Stimulated activated CD4-positive, alpha-beta T cell treated with anti-CD3 and anti-CD28 coated beads, Interleukin-1b, Interleukin-23, amount 100 ng/mL, for 48 hours (primary cell): Measurements from ENCODE around the gene DHRS9.

Source experiments
- DNase-seq: peaks from one replicate; pipeline ENCODE4 v3.0.0-alpha.2; 2020

DHRS9 gene

DNA sequence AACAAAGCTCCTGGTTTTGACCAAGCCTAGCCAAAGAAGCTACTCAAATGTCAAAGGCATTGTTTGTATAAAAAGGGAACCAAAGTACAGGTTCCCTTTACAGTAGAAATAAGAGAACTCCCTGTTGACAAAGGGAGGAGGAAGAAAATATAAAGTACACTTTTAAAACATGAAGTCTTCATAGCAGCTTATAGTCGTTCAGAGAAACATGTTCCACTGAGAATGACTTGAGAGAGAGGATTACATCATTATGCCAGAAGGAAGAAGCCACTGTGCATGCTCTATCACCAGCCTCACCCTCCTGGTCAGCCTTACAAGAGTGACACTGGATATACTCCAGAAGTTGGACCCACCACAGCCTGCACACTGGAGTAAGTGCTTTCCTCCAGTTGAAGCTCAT, 2.5 kb upstream of the DHRS9 start:
- DNase-seq, result no peak

DNA sequence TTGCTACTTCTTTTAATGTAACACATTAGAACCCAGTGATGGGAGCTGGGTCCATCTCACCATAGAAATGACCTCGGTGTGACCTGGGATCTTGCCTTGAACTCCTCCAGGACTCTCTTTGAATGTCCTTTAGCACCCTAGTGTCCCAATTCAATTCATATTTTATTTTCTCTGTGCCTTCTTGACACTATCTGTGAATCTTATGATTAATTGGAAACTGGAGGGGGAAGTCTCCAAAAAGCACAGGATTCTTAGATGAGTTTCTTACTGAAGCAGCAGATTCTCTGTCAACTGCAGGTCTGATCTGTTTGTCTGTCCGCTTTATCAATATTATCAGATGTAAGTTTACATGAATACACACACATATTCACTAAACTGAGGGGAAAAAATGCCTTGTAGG, 470 bp downstream of the DHRS9 start:
- no peak for DNase-seq

DNA sequence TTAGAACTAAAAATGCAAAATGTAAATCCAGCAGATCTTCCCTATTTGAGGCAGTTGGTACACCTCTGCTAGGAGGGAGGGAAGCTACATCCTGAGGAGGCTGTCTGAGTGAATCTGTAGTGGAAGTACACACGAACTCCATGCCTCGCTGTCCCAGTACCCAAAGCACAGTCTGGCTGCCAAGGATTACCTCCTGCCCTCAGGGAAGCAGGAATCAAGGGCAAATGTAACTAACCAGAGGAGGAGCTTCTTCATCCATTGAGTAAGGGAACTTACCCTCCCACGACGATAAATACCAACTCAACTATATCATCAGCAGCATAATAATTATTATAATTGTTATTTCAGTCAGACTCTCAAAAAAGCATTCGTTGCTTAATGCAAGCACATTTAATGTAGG, 2.1 kb downstream of the DHRS9 start:
- no peak for DNase-seq

DNA sequence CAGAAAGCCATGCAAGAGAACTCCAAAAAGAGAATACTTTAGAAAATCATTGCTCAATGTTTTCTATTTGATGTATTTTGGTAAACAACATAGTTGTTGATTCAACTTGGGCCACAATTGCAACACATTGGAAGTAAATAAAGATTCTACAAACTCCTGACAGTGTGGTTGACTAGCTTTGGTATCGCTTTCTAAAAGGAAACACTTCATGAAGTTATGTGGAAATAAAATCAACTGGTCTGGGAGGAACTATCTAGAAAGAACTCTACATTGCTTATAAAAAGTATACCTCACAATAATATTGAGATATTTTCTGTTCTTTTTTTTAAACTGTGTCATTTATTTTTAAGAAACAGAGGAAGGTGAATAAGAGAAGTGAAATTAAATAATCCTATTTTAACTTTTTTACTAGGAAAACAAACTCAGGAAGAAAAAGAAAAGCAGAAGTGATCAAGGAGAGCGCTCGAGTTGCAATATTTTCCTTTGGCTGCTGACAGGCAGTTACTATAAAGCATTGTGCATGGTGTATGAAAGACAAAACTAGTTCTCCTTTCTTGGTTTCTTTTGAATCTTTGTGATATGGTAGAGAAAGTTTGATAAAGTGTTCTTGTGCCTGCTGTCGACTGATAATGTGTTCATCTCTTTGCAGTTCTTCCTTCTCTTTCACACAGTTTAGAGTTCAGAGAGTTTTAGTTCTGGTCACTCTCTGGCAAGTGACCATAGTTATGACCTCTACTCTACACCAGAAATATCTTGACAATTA, 3.0 kb downstream of the DHRS9 start:
- no peak for DNase-seq

DNA sequence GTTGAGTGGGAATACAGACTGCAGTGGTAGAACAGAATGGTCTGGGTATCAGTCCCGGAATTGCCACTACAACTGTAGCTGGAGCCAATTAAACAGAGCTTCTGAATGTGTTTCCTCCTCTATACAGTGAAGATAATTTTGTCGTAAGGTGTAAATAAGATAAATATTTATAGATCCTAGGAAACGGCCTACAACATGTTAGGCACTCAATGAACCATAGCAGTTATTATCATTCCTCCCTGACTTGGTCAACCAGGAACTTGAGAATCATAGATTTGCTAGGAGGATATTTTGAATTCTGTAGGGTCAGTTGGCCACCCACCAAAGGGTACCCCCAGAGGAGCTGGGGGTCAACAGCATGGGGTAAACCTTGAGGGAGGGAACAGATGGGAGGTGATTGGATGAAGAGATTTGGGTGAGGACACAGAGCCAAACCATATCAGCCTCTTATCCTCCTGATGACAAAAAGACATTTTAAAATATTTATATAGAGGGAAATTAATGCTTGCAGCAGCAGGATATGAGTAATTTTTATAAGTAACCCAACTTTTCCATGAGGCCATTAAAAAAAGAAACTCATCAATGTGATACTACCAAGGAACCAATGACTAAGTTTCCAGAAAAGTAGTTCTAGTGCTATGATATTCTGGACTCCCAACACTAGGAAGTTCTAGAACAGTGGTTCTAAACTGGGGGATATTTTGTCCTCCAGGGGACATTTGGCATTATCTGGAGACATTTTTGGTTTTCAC, 4.0 kb downstream of the DHRS9 start:
- DNase-seq, result no peak

DNA sequence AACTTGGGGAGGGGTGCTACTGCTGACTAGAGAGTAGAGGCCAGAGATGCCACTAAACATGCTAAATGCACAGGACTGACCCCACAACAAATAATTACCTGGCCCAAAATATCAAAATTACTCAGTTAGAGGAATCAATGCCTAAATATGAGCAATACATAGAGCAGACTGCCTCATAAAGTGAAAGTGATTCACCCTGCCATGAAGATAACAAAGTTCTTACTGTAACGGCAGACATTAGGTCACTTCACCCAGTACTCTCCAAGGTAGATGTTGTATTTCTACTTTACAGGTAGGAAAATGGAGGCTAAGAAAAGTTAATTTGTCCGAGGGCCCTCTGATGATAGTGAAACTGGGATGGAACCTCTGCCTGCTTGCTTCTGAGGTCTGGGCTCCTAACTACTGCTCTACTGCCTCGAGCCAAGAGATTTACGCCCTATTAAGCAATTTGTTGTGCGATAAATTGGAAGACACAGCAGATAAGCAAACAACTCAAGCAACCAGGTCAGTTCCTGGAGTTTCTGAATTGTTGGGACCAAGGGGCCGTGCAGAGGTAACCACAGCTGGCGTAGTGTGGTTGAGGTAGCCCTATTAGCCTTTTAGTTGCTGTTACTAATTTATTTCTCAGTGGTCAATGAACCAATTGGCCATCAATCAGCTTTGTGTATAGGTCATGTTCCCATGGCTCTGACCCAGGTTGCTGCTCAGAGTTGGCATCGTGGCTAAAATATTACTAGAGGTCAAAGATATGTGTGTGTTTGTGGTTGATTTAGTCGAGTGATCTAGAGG, 4.8 kb downstream of the DHRS9 start:
- DNase-seq, result no peak

DNA sequence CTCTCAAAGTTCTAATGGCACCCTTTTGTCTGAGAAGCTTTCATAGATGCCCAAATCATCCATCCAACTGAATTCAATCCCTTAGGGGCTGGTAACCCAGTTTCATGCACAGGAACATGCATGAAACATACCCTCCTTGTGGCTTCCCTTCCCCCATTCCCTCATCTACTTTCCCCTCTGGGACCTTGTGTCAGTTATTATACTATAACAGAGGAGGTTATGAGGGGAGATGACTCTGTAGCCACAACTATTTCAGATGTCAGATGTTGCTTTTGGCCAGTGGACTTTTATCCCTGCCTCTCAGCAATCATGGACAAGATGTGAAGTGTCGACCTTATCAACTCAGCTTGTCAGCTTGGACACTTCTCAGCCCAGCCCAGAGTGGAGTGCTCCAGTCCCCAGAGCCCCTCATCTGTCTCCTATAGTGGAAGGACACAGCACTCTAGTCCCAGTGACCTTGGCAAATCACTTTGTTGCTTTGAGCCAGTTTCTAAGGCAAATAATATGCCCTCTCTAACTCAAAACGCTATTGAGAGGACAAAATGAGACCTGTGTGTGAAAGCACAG, 8.4 kb downstream of the DHRS9 start:
- no peak for DNase-seq

DNA sequence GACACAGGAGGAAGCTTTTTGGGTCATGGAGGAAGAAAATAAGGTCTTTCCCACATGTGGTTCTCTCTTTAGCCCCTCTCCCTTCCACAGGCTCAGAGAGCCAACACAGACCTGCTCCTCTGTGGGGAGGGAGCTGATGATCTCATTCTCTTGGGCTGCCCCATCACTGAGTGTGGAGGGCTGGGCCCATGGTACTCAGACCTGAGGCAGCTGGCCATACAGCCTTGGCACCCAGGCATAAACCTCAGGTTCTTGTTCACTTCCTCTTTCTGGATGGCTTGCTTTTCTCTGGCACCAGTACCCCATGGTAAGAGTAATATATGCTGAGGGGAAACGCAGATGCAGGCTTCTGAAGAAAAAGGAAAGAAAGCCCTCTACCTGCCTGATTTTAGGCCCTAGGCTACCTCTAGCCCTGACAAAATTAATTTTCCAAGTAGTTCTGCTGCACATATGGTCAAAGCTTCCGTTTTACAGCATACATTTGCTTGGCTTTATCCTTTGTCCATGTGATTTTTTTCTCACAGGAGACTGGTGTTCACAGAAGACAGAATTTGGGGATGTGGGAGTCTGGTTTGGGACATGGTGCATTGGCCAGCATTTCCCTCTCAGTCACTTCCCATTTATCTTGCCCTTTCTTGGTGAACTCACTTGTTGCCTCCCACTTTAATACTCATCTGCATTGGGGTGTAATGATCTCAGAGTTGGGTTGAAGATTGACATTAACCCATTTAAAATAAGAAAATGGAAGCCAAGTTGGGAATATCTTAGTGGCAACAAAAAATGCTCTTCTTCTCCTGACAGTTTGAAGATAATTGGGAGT, 11.1 kb downstream of the DHRS9 start:
- no peak for DNase-seq

DNA sequence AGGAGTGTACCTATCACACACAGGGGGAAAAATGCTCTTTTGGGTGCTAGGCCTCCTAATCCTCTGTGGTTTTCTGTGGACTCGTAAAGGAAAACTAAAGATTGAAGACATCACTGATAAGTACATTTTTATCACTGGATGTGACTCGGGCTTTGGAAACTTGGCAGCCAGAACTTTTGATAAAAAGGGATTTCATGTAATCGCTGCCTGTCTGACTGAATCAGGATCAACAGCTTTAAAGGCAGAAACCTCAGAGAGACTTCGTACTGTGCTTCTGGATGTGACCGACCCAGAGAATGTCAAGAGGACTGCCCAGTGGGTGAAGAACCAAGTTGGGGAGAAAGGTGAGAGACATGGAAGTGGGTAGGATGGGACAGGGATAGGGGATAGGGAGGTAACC, 12.2 kb downstream of the DHRS9 start:
- DNase-seq, result no peak

DNA sequence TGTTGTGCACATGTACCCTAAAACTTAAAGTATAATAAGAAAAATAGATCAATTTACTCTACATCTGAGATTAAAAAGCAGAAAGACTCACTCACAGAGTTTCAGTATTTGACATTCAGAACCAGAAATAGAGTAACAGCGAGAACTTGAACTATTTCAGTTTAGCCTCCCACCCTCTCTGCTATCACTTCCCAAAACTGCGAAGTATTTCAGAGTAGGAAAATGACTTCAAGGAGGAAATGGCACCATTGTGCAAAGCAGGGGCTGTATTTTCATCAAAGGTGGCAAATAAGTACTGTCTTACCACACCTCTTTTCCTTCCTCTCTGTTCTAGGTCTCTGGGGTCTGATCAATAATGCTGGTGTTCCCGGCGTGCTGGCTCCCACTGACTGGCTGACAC, 13.6 kb downstream of the DHRS9 start:
- no peak for DNase-seq

DNA sequence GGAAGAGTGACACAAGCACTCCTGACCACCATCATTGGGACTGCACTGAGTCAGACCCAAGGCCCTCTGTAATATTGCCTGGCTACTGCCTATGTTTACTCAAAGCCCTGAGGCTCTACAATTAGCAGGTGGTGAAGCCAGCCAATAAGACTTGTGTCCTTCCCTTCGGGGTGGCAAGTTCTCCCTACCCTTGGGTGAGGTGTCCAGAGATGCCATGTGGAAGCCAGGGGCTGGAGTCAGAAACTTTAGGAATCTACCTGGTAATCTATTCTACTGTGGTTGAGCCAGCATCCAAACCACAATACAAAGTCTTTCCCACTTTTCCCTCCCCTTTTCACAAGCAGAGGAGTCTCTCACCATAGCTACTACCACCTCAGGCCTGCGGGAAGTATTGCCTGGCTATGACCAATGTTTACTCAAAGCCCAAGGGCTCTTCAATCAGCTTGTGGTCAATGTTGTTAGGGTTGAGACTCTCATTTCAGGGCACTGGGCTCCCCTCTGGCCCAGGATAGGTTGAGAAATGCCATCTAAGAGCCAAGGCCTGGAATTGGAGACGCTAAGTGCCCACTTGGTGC, 17.6 kb downstream of the DHRS9 start:
- no peak for DNase-seq

DNA sequence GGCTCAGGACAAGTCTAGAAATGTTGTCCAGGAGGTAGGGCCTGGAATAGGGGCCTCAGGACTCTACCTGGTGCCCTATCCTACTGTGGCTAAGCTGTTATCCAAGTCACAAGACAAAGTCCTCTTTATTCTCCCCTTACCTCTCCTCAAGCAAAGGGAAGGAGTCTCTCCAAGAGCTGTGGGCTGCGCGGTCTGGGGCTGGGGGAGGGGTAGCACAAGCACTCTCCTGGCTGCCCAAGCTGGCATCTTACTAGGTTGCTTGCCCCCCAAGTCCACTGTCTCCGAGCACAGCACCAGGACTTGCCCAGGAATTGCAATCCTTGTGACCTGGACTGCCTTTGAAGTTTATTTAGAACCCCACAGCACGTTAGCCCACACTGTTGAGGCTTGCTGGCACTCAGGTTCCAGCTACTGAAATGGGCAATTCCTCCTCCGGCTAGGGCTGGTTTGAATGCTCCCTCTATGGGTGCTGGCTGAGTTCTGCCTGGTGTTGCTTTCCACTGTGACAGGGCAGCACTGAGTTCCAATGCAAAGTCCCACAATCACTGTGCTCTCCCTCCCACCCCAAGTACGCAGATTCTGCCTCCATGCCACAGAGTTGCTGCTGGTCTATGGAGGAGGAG, 18.5 kb downstream of the DHRS9 start:
- DNase-seq, result no peak

DNA sequence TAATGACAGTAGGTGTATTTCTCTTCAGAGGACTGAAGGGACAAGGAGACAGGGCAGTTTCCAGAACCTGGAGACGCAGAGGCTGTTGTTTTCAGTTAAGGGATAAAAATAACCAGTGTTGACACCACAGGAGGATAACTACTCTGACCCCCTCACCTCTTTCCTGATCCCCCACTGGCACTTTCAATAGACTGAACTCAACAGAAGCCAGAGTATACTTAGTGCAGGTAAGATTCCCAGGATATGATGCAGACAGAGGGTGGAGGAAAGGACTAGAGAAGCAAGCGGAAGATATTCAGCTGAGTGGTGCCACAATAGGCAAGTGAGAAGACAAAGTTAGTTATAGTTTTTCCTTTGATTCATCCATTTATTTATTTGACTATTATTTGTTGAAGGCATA, 19.8 kb downstream of the DHRS9 start:
- no peak for DNase-seq

DNA sequence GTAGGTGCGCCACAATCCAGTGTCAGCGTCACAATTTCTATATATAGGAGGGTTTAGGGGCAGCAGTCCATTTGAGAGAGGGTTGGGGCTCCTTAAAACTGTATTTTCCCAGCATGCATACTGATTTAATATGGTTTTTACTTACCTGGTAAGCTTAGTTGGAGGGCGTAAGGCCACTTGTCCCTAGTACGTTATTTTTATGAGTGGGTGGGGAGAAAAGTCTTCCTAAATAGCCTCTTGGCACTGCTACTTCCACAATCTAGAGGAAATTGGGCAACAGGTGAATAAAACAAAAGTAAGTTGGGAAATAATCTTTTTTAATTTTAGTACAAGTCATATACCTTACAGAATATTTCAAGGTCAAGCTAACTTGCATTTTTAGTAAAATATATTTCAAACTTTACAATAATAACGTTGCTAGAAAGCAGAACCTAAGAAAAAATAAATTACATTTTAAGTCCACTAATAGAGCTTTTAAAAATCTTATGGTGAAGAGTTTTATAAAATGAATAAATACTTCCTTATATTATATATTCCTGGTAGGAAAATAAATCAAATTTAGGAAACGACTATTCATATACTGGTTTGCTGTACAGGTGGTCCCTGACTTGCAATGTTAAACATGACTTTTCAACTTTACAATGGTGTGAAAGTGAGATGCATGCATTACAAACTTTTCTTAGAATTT, 20.9 kb downstream of the DHRS9 start:
- DNase-seq, result no peak

DNA sequence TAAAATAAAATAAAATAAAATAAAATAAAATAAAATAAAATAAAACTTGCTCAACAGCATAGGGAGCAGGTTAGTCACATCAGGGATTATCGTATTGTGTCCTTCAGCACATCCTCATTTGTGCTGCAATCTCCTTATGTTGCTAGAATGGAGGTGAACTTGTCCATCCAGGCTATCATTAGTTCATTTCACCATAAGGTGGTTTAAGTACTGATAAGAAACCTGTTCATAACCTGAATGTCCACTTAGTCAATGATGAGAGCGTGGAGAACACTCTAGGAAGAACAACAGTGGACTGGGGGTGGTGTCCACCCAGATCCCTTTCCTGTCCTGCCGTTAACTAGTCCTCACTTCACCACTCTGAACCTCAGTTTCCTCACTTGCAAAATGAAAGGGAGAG, 21.9 kb downstream of the DHRS9 start:
- DNase-seq, result no peak

DNA sequence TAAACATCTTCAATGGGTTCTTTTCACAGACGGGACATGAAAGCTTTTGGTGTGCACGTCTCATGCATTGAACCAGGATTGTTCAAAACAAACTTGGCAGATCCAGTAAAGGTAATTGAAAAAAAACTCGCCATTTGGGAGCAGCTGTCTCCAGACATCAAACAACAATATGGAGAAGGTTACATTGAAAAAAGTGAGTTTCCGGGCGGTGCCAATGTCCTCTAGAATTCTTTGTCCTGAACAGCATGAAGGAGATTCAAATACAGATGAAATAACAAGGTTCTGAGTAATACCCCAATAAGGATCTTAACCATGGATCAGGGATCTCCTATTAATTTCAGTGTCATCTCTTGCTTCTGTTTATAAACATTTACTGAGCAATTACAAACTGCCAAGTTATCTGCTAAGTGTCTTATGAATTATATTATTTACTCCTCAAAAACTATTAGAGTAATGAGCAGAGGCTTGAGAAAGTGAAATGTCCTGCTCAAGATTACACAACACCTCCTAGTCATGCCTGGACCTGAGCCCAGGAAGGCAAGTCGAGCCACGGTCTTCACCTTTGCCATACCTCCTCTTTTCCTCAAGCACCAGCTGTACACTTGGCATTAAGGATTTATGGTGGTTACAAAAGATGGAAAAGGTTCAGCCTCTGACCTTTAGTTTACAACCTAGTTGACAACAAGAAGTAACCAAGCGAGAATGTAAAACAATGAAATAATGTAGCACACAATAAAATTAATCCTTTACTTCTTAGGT, 22.6 kb downstream of the DHRS9 start:
- DNase-seq, result no peak

DNA sequence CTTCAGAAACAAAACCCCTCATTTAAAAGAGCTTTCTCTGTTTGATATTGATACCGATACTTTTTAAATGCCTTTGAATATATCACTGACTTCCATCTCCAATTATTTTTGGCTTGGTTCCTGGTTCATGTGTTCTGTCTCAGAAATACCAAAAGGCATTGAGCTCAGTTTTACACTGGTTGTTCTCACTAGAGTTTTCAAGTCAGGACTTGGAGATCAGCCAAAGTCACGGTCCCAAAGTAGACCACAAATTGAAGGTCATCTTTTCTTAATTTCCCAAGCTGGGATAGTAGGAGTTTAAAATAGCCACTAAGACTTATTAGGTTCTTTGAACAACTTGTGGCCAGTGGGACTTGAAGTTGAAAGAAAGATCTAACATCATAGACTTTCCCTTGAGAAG, 24.2 kb downstream of the DHRS9 start:
- no peak for DNase-seq

DNA sequence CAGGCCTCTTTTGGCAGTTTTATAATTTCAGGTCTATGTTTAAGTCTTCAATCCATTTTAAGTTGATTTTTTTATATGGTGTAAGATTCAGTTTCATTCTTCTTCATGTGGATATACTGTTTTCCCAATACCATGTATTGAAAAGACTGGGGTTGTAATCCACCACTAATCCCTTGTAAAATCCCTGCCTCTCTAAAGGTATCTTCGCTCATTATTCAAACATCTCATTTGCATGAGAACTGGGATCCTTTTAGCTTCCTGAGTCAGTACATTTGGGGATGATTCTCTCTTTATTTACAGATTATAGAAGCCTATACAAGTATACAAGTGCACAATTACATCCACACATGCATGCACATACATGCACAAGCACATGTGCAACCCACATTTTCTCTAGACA, 25.3 kb downstream of the DHRS9 start:
- no peak for DNase-seq

DNA sequence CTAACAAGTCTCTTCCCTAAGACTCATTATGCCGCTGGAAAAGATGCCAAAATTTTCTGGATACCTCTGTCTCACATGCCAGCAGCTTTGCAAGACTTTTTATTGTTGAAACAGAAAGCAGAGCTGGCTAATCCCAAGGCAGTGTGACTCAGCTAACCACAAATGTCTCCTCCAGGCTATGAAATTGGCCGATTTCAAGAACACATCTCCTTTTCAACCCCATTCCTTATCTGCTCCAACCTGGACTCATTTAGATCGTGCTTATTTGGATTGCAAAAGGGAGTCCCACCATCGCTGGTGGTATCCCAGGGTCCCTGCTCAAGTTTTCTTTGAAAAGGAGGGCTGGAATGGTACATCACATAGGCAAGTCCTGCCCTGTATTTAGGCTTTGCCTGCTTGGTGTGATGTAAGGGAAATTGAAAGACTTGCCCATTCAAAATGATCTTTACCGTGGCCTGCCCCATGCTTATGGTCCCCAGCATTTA, 26.3 kb downstream of the DHRS9 start:
- DNase-seq, result no peak

DNA sequence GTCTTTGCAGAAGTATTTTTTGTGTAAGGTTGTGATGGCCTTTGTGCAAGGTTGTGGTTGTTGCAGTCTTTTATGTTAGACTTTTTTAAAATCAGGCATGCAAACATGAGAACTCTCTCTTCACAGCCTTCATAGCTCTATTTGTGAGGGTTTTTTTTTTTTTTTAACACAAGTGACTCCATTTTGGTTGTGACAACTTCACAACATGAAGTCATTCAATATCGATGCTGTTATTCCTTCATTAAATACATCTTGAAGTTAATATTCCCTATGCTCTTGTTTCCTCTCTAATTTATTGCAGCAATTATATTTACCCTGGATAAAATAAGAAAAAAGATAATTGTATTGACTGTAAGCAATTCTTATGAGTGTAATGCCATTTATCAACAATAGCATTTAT, 35.5 kb downstream of the DHRS9 start:
- DNase-seq, result no peak
